Putamen (tissue), 1 donor: ENCODE results near the gene TMEM8B.

Experiments used
- DNase-seq: peaks from one replicate; pipeline ENCODE4 v3.0.0-alpha.2; 2016; ENCODE audit warnings: low spot score

TMEM8B gene

GRCh38 chr9:35842020-35842745 lies 13.2 kb downstream of the TMEM8B start:
- no peak for DNase-seq

DNA sequence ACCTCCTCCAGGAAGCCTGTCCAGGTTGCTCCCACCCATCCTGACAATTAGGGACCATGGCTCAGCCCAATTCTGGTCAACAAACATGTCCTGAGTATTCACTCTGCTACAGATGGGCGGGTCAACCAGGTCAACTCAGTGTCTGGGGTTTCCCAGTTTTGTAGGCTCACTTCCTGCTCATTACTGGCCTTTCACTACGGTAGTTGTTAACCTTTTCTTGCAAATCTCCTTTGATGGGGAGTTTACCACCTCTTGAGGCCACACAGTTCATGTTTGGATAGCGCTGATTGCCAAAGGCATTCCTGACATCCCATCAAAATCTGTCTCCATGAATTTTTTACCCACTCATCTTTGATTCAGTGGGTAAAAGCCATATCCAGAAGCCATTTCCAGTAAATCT lies 13.8 kb downstream of the TMEM8B start:
- no peak for DNase-seq

DNA sequence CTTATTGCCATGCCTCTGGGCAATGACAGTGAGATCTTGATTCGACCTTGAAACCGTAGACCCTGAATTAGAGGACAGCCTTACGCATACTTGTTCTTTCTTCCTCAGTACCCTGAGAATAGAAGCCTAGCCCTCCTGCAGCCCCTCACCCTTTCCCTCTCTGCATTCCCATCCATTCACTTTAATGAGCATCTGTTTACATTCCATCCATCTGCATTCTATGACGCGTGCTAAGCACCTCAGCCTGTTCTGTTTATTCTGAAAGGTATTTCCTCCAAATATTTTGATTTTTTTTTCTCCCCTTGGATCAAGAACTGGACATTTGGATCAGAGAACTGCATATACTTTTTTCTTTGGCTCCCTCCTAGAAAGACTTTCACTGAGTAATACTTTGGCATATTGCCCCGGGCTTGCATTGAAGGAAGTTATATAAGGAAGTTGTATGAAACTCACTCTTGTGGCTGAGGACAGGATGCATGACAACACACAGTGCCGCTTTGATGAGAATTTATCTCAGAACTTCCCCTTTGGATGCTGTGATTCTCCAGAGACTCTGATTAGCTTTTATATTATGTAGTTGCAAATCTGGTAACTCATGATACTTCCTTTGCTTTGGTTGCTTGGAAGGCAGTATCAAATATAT lies 15.7 kb downstream of the TMEM8B start:
- DNase-seq = peak; percentile 44

GRCh38 chr9:35845824-35846771 lies 17.1 kb downstream of the TMEM8B start:
- DNase-seq = no peak

DNA sequence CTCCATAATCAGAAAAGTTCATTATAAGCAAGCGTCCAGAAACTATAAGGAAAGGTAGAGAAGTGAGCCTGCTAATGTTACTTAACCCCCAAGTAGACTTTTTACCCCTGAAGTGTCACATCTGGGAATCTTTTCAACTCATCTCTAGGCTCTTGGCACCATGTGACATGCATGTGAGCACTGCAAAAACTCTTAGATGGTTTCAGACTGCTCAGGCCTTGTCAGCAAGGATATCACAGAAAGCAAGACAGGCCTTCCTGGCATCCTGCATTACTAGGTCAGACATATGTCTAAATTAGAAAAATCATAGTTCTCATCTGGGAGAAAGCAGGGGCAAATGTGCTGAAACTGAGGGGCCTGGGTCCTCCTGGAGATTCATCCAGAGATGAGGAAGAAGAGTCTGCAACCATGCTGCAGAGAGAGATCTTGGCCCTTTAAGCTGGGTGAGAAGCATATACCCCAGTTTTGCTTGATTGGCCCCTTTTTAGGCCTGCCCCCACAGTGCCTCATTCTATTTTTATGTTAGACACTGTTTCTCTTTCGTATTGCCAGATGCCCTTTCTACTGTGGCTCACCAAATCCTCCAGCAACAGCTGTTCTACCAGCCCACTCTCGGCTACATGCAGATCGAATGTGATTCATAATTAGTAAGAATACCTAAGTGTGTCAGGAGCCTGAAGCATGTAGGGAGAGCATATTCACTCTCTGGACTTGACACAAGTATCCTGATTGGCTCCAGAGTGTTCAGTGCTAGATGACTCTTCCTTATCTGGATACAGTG lies 19.0 kb downstream of the TMEM8B start:
- DNase-seq = peak; percentile 73

GRCh38 chr9:35852267-35852815 lies 23.3 kb downstream of the TMEM8B start:
- no peak for DNase-seq

DNA sequence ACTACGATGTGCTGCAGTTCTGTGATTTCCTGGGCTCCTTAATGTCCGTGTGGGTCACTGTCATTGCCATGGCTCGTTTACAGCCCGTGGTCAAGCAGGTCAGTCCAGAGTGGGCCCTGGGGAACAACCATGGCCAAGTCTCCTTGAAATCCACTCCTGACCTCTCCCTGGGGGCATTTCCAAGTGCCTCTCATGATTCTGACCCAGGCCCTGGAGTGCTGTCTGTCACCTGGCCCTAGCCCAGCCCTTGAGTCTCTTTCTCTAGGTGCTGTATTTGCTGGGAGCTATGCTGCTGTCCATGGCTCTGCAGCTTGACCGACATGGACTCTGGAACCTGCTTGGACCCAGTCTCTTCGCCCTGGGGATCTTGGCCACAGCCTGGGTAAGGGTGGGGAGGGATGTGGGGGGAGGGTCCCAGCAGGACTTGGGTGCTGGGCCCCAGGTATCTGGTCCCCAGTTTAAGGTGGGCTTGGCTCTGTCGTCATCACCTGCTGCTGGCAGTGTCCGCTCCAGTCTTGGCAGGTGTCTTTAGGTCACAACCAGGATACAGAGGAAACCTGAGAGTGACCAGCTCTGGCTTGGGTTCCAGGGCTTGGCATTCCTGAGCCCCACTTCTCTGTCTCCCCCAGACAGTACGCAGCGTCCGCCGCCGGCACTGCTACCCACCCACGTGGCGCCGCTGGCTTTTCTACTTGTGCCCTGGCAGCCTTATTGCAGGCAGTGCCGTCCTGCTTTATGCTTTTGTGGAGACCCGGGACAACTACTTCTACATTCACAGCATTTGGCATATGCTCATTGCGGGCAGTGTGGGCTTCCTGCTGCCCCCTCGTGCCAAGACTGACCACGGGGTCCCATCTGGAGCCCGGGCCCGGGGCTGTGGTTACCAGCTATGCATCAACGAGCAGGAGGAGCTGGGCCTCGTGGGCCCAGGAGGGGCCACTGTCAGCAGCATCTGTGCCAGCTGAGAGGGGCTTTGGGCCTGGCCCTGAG lies 24.1 kb downstream of the TMEM8B start:
- no peak for DNase-seq

- no peak for DNase-seq
These were observed 25.2 kb downstream of the TMEM8B start for GRCh38 chr9:35854091-35854762.

- no peak for DNase-seq
These were observed 27.2 kb downstream of the TMEM8B start for GRCh38 chr9:35856206-35856605.

GRCh38 chr9:35856882-35857281 lies 27.9 kb downstream of the TMEM8B start:
- no peak for DNase-seq

GRCh38 chr9:35858458-35858857 lies 29.4 kb downstream of the TMEM8B start:
- no peak for DNase-seq

GRCh38 chr9:35859310-35859989 lies 30.4 kb downstream of the TMEM8B start:
- DNase-seq = no peak

DNA sequence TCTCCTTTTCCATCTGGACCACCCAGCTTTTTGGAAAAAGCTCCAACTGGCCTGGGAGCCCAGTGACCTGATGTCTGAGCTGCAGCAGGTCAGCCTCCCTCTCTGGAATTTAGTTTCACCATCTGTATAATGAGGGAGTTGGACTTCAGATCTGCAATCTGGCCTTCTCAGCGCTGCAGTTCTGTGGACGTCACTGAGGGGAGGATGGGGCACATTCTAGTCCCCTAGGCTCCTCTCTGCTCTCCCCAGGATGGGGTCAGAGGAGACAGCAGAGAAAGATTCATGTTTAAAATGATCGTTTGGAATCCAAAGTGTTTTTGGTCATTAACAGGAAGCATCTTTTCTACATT lies 30.9 kb downstream of the TMEM8B start:
- DNase-seq = no peak

DNA sequence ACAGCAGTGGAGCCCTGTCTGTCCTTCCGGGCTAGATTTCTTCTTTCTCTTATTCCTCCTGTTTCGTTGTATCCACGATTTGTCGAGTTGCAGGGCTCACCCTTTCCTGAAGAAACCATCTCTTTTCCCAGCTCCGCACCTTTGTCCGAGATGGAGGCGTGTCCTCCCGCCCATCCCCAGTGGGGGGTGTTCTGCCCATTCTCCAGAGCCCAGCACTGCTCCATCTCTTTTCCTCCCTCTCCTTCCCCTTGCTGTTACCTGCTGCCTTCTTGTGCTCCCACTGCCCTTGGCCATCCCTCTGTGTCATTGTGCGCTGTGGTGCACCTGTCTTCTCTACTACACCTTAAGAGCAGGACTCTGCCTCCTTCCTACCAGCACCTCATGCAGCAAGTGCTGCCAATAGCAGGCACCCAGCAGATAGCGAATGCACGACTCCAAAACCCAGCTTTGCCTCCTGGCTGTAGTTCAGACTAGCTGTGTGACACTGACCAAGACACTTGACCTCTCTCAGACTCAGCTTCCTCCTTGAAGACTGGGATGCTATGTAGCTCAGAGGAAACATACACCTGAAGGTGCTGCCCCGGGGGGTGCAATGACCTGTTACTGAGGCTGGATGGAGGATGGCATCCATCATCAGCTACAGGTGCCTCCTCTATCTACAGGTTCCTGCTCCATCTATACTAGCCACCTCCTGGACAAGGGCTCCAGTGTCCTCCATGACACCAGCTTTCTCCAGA lies 32.3 kb downstream of the TMEM8B start:
- no peak for DNase-seq

GRCh38 chr9:35862328-35862727 lies 33.3 kb downstream of the TMEM8B start:
- no peak for DNase-seq

GRCh38 chr9:35863583-35863982 lies 34.6 kb downstream of the TMEM8B start:
- no peak for DNase-seq

DNA sequence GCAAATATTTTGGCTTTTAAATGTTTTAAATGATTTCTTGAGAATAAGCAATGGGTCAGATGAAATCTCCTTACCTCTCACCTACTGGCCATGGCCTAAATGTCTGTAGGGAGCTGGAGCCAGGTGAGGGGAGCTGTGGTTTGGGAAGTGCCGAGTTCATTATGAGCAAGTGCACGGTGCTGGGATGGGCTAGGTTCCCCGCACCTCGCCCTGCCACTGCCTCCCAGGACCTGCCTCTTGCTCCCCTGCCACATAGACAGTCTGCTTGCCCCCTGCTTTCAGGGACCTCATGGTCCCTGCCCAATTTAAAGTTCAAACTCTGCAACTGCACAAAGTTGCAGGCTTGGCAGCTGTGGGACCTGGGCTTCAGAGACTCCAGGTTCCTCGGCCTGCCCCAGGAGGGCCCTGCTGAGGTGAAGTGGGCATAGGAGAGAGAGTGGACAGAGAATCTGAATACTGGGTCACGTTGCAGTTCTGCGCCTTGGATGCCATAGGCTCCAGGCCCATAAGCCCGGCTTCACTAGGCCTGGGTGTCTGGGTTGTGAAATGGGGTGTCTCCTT lies 35.7 kb downstream of the TMEM8B start:
- DNase-seq = no peak

DNA sequence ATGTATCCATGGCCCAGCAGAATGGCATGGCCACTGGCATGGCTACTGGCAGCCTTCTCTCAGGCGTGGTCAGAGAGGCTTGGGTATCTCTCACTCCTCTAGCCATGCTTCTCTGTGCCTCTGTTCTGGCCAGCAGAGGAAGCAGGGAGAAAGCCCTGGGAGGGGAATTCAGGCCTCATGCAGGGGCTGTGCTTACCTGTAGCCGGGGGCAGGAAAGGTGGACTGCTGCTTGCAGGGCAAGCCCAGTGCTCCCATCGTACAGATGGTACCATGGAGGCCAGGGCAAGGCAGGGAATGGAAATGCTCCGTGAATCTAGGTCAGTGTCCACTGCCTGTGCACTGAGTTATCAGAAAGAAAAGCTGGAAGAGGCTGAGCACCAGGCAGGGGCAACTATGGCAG lies 38.5 kb downstream of the TMEM8B start:
- no peak for DNase-seq
